Glomerular endothelial cell (primary cell): ENCODE results near the gene ZNF316. TPM values are rescaled to one million over a fixed set of nuclear protein-coding genes. Genes with fewer than 3 reads are reported as not detected.
"Not testable (repeated sequence)": the region's sequence is repeated elsewhere in the genome, so short reads cannot be mapped to it uniquely, and the experiment has no call there.

Experiments
- DNase-seq: peaks from one replicate; pipeline ENCODE4 v3.0.0-alpha.2; 2011; ENCODE audit warnings: low read depth, low spot score; ENCODE audit errors: extremely low read depth
- total RNA-seq: library from RNA; depleted of rRNA; stranded (reverse); fragments of >200 nt; gene quantifications from 2 replicates; pipeline ENCODE4 v1.2.3, GENCODE V29; 2015

ZNF316 gene
- total RNA-seq, 1 donor from 2014 or later, result 30.7 TPM

DNA sequence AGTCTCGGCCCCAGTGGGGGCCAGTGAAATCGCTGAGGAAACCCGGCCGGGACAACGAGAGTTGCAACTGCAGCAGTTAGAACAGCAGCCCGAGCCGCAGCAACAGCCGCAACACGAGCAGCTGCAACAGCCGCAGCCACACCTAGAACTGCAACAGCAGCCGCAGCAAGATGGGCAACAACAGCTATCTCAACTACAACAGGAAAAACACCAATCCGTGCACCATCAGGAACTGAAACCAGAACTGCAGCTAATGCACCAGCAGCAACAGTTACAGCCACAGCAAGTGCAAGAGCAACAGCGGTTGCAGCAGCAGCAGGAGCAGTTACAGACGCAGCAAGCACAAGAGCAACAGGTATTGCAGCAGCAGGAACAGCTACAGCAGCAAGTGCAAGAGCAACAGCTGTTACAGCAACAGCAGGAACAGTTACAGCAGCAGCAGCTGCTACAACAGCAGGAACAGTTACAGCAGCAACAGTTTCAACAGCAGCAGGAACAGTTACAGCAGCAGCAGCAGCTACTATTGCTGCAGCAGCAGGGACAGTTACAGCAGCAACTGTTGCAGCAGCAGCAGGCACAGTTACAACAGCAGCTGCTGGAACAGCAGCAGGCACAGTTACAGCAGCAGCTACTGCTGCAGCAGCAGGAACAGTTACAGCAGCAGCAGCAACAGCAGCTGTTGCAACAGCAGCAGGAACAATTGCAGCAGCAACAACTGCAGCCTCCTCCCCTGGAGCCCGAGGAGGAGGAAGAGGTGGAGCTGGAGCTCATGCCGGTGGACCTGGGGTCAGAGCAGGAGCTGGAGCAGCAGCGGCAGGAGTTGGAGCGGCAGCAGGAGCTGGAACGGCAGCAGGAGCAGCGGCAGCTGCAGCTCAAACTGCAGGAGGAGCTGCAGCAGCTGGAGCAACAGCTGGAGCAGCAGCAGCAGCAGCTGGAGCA lies 15.7 kb upstream of the ZNF316 start:
- DNase-seq, result no peak

- no peak for DNase-seq
These were observed 14.9 kb upstream of the ZNF316 start for GRCh38 chr7:6622134-6622710.

GRCh38 chr7:6623589-6624245 lies 13.4 kb upstream of the ZNF316 start:
- no peak for DNase-seq

DNA sequence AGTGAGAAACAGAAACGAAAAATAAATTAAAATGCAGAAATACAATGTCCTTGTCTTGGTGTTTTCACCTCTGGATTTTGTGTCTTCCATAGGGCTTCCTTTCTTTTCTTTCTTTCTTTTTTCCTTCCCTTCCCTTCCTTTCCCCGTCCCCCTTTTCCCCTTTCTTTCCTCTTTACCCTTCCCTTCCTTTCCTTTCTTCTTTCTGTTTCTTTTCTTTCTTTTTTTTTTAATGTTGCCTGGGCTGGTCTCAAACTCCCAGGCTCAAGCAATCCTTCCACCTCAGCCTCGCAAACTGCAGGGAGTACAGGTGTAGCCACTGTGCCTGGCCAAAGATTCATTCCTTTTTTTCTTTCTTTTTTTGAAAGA lies 12.9 kb upstream of the ZNF316 start:
- no peak for DNase-seq

DNA sequence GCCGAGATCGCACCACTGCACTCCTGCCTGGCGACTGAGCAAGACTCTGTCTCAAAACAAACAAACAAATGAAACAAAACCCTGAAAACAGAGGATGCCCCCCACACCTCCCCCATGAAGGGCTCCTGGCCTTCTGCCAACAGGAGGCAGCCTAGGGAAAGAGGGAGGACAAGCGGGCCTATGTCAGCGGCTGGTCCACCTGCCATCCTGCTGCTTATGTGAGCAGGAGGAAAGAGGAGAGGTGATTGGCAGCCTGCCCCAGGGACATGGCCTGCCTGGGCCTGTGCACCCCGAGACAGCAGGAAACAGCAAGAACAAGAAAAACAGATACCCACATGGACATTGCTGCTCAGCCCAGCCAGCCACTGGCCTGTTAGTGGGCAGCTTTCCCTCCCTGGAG lies 9.1 kb upstream of the ZNF316 start:
- DNase-seq, result no peak

DNA sequence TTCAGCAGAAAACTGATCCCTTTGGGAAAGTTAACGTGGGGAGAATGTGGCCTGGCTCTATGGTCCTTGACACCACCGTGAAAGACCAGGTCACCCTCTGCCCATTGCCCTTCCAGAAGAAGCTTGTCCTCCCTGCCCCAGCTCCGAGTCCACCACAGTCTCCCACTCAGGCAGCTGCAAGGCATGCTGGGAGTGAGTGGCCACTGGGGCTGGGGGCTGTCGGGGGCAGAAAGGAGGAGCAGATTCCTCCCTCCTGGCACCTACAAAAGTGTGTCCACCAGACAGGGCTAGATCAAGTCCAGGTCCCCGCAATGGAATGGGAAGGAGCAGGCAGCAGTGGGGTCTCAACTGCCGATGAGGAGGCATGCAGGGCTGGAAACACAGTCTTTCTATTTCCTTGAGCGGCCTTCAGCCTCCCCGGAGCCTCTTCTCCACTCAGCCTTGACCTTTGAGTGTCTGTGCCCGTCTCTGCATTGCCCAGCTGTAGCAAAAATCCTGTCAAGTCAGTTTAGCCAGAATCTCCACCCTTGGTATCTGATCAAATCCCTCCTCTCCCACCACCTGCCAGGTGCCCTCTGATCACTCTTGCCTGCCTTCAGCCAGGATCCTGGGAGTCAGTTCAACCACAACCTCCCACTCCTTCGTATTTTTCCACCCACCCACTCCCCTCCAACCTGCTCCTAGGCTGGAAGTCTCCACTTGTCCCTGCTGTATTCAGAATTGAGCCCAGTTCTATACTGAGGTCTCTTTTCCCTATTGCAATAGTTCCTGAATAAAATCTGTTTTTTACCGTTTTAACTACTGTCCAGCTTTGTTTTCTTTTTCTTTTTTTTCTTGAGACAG lies 6.9 kb upstream of the ZNF316 start:
- DNase-seq, result no peak

GRCh38 chr7:6631605-6632004 lies 5.5 kb upstream of the ZNF316 start:
- DNase-seq, result no peak

GRCh38 chr7:6634021-6634420 lies 3.1 kb upstream of the ZNF316 start:
- no peak for DNase-seq

GRCh38 chr7:6634971-6635370 lies 2.1 kb upstream of the ZNF316 start:
- DNase-seq, result not testable (repeated sequence)

GRCh38 chr7:6637544-6638229 lies 569 bp downstream of the ZNF316 start:
- DNase-seq, result no peak

- DNase-seq, result no peak
These were observed 1.9 kb downstream of the ZNF316 start for GRCh38 chr7:6639032-6639431.

GRCh38 chr7:6639627-6640026 lies 2.5 kb downstream of the ZNF316 start:
- DNase-seq, result no peak

- no peak for DNase-seq
These were observed 3.2 kb downstream of the ZNF316 start for GRCh38 chr7:6640246-6640721.

GRCh38 chr7:6641305-6642035 lies 4.4 kb downstream of the ZNF316 start:
- DNase-seq, result no peak

- DNase-seq, result no peak
These were observed 5.2 kb downstream of the ZNF316 start for GRCh38 chr7:6642239-6642839.

GRCh38 chr7:6642861-6643640 lies 5.9 kb downstream of the ZNF316 start:
- DNase-seq, result no peak

- DNase-seq, result no peak
These were observed 7.0 kb downstream of the ZNF316 start for GRCh38 chr7:6643915-6644625.

GRCh38 chr7:6644728-6645127 lies 7.6 kb downstream of the ZNF316 start:
- DNase-seq, result no peak
